ENCODE data around the gene GABRG3.

The GABRG3 gene

DNA sequence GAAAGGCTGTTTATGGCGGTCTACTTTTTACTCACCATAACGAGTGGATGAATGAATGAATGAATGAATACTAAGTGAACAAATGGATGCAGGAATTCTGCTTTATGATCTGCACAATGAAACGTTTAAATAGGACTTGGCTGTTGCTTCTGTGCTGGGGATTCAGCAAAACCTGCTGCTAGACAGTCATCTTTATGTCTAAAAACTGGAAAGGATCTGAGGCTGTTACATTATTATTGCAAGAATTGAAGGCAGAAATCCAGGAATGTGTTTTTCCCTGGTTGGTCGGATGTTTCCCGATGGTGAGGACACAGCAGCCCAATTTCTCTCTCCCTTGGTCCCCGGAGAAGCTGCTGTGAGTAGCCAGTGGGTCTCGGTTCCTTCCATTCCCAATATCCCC is 94.2 kb downstream of the GABRG3 start:
- ATAC-seq, result no peak

- no peak for ATAC-seq
Observed at GRCh38 chr15:27065785-27066184, 94.8 kb downstream of the GABRG3 start.

DNA sequence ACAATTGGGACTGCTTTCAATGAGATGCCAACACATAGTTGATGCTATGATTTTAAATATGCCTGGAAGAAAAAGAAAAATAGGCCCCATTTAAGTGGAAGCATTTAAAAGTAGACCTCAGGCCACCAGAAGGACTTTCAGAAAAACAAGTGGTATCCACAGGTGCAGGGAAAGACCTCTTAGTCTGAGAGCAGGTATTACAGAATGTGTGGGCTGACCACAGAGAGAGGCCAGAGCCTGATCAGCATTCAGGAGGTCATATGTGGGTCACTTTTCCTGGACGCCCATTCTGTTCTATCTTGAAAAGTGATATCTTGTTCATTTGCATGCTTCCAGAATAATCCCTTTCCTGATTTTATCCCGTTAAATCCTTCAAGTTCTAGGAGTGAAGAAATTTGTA is 95.5 kb downstream of the GABRG3 start:
- no peak for ATAC-seq

DNA sequence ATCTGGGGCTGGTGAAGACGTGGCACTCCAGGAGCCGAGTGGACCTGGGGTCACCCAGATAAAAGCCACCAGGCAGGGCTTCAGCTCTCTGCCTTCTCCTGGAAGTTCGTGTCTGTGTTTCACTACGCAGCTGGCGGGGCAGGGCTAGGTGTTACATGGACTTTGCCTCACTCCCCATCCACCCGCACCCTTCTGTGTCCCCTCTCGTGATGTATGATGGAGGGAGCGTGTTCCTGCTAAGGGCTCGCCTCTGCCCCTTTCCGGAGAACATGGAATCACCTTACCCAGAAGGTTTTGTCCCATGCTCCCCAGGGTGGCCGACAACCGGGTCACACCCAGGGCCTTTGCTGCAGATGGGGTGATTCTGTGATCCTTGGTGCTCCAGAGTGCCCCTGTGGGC is 96.2 kb downstream of the GABRG3 start:
- no peak for ATAC-seq

GRCh38 chr15:27070841-27071240 is 99.9 kb downstream of the GABRG3 start:
- ATAC-seq, result no peak

GRCh38 chr15:27074179-27074578 is 103.2 kb downstream of the GABRG3 start:
- ATAC-seq, result no peak

- ATAC-seq, result no peak
Observed at GRCh38 chr15:27077790-27078189, 106.8 kb downstream of the GABRG3 start.

- no peak for ATAC-seq
Observed at GRCh38 chr15:27081676-27082418, 110.9 kb downstream of the GABRG3 start.

- no peak for ATAC-seq
Observed at GRCh38 chr15:27082526-27082925, 111.5 kb downstream of the GABRG3 start.

GRCh38 chr15:27084844-27085243 is 113.9 kb downstream of the GABRG3 start:
- ATAC-seq, result no peak

GRCh38 chr15:27086149-27086548 is 115.2 kb downstream of the GABRG3 start:
- ATAC-seq, result no peak

DNA sequence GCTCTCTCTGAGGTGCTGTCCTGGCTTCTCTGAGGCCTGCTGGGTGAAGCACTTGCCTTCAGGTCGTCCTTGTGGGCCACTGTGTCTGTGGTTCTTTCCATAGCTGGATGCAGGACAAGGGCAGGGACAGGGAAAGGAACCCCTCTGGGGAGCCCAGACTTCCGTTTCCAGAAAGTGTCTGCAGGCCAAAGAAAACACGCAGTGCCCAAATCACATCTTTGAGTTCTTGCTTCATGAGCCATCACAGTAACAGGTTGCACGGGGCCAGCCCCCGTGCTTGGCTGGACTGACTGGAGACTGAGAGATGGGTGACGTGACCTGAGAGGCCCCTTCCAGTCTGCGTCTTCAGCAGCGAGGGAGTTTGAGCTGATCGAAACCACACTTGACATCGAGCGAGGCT is 115.8 kb downstream of the GABRG3 start:
- ATAC-seq, result no peak

- no peak for ATAC-seq
Observed at GRCh38 chr15:27087651-27088583, 116.9 kb downstream of the GABRG3 start.

DNA sequence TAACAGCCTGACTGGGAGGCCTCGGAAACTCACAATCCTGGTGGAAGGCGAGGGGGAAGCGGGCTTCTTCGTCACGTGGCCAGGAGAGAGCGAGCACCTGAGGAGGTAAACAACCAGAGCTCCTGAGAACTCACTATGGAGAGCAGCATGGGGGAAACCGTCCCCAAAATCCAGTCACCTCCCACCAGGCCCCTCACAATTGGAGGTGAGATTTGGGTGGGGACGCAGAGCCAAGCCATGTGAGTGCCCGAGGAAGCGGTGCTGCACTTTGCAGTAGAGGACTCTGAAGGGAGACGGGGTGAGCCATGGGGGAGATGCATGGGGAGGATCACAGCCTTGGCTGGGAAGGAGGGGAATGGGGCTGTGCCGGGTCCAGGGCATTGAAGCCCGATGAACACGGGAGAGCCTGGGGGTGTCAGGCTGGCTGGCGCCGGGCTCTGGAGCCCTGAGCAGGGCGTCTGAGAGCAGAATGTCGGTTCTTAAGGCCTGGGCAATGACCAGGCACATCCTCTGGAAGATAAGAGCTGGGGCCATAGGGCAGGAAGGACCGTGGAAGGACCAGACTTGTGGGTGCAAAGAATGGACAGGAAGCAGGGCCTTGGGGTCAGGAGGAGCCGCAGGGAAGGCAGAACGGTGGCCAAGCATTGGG is 117.7 kb downstream of the GABRG3 start:
- ATAC-seq, result no peak

DNA sequence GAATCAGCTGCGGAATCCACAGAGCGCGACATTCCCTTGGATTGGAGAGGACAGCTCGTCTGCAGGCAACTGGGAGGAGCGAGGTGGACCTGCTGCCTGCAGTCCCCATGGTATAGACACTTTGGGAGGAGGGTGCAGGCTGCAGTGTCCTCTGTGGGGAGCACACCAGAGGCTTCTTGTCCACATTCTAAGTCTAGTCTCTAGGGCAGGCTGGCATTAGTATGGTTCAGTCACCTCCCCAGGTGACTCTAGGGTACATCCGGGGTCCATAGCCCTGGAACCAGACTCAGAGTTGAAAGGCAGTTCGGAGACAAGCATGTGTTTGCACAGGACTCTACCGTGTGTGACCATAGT is 118.2 kb downstream of the GABRG3 start:
- ATAC-seq, result no peak

GRCh38 chr15:27089676-27090075 is 118.7 kb downstream of the GABRG3 start:
- ATAC-seq, result no peak

DNA sequence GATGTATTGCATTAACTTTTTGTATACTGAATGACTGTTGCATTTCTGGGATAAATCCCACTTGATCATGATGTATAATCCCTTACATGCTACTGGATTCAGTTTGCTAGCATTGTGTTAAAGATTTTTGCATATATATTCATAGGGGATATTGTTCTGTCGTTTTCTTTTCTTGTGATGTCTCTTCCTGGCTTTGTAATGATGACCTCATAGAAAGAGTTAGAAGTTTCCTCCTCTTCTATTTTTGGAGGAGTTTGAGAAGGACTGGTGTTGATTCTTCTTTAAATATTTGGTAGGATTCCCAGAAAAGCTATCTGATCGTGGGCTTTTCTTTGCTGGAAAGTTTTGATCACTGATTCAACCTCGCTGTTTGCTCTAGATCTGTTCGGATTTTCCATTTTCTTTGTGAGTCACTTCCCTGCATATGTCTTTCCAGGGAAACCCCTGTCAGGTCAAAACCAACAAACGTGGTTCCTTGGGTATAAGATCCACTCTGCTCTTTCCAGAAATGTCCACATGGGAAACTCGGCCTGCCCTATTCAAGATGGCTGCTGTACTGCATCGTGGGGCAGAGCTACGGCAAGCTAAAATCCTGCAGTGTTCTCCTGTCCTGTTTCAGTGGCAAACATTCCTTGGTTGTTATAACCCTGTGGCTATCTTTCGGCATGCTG is 120.4 kb downstream of the GABRG3 start:
- ATAC-seq, result no peak

GRCh38 chr15:27092390-27092789 is 121.4 kb downstream of the GABRG3 start:
- no peak for ATAC-seq

GRCh38 chr15:27094235-27094634 is 123.3 kb downstream of the GABRG3 start:
- ATAC-seq, result no peak

DNA sequence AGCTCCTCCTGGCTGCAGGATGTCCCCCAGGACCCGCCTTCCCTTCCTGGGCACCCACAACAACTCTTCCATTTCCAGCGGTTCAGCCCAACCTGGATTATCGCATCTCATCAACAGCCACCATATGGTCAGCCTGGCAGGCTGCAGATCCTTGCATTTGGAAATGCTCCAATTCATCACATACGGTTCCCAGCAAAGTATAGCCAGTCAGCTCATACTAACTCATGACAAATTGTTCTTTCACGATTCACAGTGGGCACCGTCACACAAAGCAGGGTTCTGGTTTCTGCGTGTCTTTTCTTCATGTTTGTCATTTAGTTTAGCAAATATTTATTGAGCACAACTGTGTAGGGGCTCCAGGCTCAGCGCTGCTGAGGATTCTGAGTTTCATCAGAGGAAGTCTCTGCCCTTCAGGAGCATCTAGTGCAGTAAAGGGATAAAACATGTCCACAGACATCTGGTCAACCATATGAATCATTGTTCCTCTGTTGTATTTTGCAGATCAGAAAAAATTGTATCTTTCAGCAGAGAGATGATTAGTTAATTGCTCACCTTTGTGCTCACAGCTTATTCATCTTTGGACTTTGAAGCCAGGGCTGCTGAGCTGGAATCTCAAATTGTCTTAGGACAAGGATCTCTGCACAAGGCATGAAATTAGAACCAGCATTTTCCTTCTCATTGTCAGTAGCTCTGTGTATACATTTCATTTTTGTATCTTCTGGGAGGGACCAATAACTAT is 125.1 kb downstream of the GABRG3 start:
- ATAC-seq, result no peak

GRCh38 chr15:27097506-27097905 is 126.5 kb downstream of the GABRG3 start:
- ATAC-seq, result no peak

- ATAC-seq, result no peak
Observed at GRCh38 chr15:27101982-27102381, 131.0 kb downstream of the GABRG3 start.

Measured in activated CD4-positive, CD25-positive, alpha-beta regulatory T cell treated with anti-CD3 and anti-CD28 coated beads, Interleukin-2, amount 50 U/mL, for 24 hours (primary cell).